ENCODE results near the gene UNC5C. TPM values are rescaled to one million over a fixed set of nuclear protein-coding genes. Genes with fewer than 3 reads are reported as not detected.

UNC5C gene
- total RNA-seq, 1 donor from 2014 or later, result not detected

- H3K36me3 Mint-ChIP-seq (ENCODE audit: low read depth), result no peaks in the 10 kb centered on the region
- H3K27me3 Mint-ChIP-seq, result no peaks in the 10 kb centered on the region
- ATAC-seq (ENCODE audit: low read depth) (no peak), DNase-seq (no peak)
- no peak overlapping the region for H3K27ac Mint-ChIP-seq
- CTCF ChIA-PET, result no interaction called here
- H3K4me1 Mint-ChIP-seq, result no peaks in the 10 kb centered on the region
- H3K4me3 Mint-ChIP-seq, result no peak overlapping the region
- POLR2A ChIA-PET, result no interaction called here
- intact Hi-C loops (cut with micrococcal nuclease), result no loop called here
- H3K9me3 Mint-ChIP-seq, result no peaks in the 10 kb centered on the region
- TF ChIP-seq CTCF (IDR thresholded peaks at IDR 0.05), result no peak
Measured at GRCh38 chr4:95362906-95363558, 185.7 kb downstream of the UNC5C start.

- ChIA-PET CTCF (no interaction called here), POLR2A (no interaction called here)
- intact Hi-C loops (cut with micrococcal nuclease), result no loop called here
- no peaks in the 10 kb centered on the region for H3K9me3 Mint-ChIP-seq
- H3K27me3 Mint-ChIP-seq, result no peaks in the 10 kb centered on the region
- H3K4me3 Mint-ChIP-seq, result no peak overlapping the region
- H3K36me3 Mint-ChIP-seq (ENCODE audit: low read depth), result no peaks in the 10 kb centered on the region
- ATAC-seq (ENCODE audit: low read depth), result no peak
- no peak for TF ChIP-seq CTCF (IDR thresholded peaks at IDR 0.05)
- no peak for DNase-seq
- no peaks in the 10 kb centered on the region for H3K4me1 Mint-ChIP-seq
- H3K27ac Mint-ChIP-seq, result no peak overlapping the region
Measured at GRCh38 chr4:95362066-95362465, 186.7 kb downstream of the UNC5C start.

GRCh38 chr4:95361696-95361965, 187.1 kb downstream of the UNC5C start:
- Mint-ChIP-seq H3K27ac (no peak overlapping the region), H3K4me3 (no peak overlapping the region), H3K4me1 (no peaks in the 10 kb centered on the region), H3K9me3 (no peaks in the 10 kb centered on the region), H3K27me3 (no peaks in the 10 kb centered on the region), H3K36me3 (ENCODE audit: low read depth) (no peaks in the 10 kb centered on the region)
- ChIA-PET POLR2A (no interaction called here), CTCF (no interaction called here)
- intact Hi-C loops (cut with micrococcal nuclease), result no loop called here
- no peak for ATAC-seq (ENCODE audit: low read depth)
- no peak for TF ChIP-seq CTCF (IDR thresholded peaks at IDR 0.05)
- no peak for DNase-seq

- H3K4me1 Mint-ChIP-seq, result no peaks in the 10 kb centered on the region
- POLR2A ChIA-PET, result no interaction called here
- no peak overlapping the region for H3K27ac Mint-ChIP-seq
- no peak overlapping the region for H3K4me3 Mint-ChIP-seq
- intact Hi-C loops (cut with micrococcal nuclease), result no loop called here
- ATAC-seq (ENCODE audit: low read depth), result no peak
- H3K27me3 Mint-ChIP-seq, result no peaks in the 10 kb centered on the region
- H3K36me3 Mint-ChIP-seq (ENCODE audit: low read depth), result no peaks in the 10 kb centered on the region
- no peaks in the 10 kb centered on the region for H3K9me3 Mint-ChIP-seq
- CTCF ChIA-PET, result no interaction called here
- DNase-seq, result no peak
- TF ChIP-seq CTCF (IDR thresholded peaks at IDR 0.05), result no peak
Measured at GRCh38 chr4:95360906-95361695, 187.7 kb downstream of the UNC5C start.

GRCh38 chr4:95360256-95360903, 188.4 kb downstream of the UNC5C start:
- POLR2A ChIA-PET, result no interaction called here
- DNase-seq (no peak), ATAC-seq (ENCODE audit: low read depth) (no peak)
- Mint-ChIP-seq H3K27ac (no peak overlapping the region), H3K9me3 (no peaks in the 10 kb centered on the region), H3K36me3 (ENCODE audit: low read depth) (no peaks in the 10 kb centered on the region), H3K4me1 (no peaks in the 10 kb centered on the region), H3K4me3 (no peak overlapping the region), H3K27me3 (no peaks in the 10 kb centered on the region)
- CTCF ChIA-PET, result no interaction called here
- intact Hi-C loops (cut with micrococcal nuclease), result no loop called here
- TF ChIP-seq CTCF (IDR thresholded peaks at IDR 0.05), result no peak

Measured in activated B cell treated with CpG ODN at 0.5 μM for 24 hours (primary cell).